Astrocyte of the cerebellum (primary cell): ENCODE results near the gene FSD1.
"Not testable (repeated sequence)": the region's sequence is repeated elsewhere in the genome, so short reads cannot be mapped to it uniquely, and the experiment has no call there.

Source experiments
- DNase-seq: peaks from one replicate; pipeline ENCODE4 v3.0.0-alpha.2; 2011; ENCODE audit warnings: low read depth
- H3K4me3 ChIP-seq: 2 replicates; pipeline ENCODE4 v1.5.1; 2011; ENCODE audit warnings: mild to moderate bottlenecking, low read depth, low read length, moderate library complexity
- in situ Hi-C: cut with HindIII; loops from 2 replicates; pipeline ENCODE4 v1.10.0; 2017; ENCODE audit warnings: low sequenced_read_pairs
- TF ChIP-seq, protein P1 (sequence below): IDR thresholded peaks from 2 replicates; pipeline ENCODE4 v1.5.1; 2012; ENCODE audit warnings: low read length, low read depth, moderate library complexity, mild to moderate bottlenecking; ENCODE audit errors: missing control alignments

The FSD1 gene

GRCh38 chr19:4326837-4327251 is 22.4 kb downstream of the FSD1 start:
- TF ChIP-seq, protein P1, sequence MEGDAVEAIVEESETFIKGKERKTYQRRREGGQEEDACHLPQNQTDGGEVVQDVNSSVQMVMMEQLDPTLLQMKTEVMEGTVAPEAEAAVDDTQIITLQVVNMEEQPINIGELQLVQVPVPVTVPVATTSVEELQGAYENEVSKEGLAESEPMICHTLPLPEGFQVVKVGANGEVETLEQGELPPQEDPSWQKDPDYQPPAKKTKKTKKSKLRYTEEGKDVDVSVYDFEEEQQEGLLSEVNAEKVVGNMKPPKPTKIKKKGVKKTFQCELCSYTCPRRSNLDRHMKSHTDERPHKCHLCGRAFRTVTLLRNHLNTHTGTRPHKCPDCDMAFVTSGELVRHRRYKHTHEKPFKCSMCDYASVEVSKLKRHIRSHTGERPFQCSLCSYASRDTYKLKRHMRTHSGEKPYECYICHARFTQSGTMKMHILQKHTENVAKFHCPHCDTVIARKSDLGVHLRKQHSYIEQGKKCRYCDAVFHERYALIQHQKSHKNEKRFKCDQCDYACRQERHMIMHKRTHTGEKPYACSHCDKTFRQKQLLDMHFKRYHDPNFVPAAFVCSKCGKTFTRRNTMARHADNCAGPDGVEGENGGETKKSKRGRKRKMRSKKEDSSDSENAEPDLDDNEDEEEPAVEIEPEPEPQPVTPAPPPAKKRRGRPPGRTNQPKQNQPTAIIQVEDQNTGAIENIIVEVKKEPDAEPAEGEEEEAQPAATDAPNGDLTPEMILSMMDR, result no peak
- H3K4me3 ChIP-seq, result peak overlapping the region; percentile 7
- DNase-seq, result no peak
- in situ Hi-C loops, result no loop called here

DNA sequence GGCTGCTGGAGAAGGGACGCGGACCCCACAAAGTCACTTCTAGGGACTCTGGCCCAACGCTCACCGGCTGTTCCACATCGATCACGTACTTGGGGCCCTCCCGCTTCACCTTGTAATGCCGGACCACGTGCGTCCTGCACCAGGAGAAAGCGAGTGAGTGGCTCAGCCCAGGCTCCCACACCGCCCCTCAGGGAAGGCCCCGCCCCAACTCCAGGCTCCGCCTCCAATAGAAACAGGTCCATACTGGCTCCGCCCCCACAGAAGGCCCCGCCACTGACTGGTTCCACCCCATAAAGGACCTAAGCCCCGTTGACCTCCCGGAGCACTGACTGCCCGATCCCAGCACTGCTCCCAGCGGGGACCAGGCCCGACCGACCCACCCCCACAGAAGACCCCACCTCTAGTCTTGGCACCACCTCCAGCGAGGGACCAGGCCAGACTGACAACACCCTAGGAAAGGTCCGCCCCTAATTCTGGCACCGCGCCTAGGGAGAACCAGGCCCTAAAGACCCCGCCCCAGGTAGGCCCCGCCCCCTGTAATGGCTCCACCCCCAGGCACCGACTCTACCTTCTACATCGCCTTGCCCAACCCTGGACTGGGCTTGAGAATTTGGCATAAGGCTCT is 23.0 kb downstream of the FSD1 start:
- no peak for DNase-seq
- TF ChIP-seq, protein P1, result no peak
- in situ Hi-C loops, result no loop called here
- H3K4me3 ChIP-seq, result peak overlapping the region; percentile 35

DNA sequence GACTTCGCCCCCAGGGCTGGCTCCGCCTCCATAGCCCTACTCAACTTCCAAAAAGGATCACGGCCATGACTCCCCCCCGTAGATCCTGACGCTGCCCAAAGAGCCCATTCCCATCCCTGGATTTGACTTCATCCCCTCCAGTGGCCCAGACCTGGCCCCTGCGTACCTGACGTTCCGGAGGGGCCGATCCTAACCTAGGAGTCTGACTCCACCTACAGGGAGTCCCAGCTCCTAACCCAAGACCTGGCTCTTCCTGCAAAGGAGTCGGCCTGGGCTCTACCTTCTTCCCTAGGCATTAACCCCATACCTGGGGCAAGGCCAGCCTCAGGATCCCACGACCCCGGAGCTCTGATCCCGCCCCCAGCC is 23.5 kb downstream of the FSD1 start:
- peak overlapping the region; percentile 35 for H3K4me3 ChIP-seq
- DNase-seq, result no peak
- in situ Hi-C loops, result no loop called here
- TF ChIP-seq, protein P1, result no peak

DNA sequence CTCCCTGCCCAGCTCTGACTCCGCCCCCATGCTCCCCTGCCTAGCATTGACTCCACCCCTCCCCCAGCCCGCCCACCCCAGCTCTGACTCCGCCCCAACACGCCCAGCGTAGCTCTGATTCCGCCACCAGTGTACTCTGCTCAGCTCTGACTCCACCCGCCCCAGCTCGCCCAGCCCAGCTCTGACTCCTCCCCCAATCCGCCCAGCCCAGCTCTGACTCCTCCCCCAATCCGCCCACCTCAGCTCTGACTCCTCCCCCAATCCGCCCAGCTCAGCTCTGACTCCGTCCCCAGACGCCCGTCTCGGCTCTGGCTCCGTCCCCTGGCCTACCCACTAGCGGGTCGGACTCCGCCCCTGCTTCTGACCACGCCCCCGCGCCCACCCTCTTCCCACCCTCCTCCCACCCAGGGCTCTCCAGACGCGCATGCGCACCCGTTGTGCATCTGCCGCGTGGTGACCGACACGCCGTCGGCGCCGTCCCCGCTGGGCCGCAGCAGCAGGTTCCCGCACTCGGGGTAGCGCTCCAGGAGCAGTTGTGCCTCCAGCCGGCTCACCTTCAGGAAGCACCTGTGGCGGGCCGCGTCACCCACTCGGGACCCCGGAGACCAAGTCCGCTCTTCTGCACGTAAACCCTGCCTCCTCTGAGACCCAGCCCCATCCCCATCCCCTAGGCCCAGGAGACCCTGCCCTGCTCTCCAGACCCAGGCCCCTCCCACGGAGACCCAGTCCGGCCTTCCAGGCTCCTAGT is 24.0 kb downstream of the FSD1 start:
- DNase-seq, result peak; percentile 86
- in situ Hi-C loops, result no loop called here
- TF ChIP-seq, protein P1, result no peak
- H3K4me3 ChIP-seq, result peak overlapping the region; percentile 51

DNA sequence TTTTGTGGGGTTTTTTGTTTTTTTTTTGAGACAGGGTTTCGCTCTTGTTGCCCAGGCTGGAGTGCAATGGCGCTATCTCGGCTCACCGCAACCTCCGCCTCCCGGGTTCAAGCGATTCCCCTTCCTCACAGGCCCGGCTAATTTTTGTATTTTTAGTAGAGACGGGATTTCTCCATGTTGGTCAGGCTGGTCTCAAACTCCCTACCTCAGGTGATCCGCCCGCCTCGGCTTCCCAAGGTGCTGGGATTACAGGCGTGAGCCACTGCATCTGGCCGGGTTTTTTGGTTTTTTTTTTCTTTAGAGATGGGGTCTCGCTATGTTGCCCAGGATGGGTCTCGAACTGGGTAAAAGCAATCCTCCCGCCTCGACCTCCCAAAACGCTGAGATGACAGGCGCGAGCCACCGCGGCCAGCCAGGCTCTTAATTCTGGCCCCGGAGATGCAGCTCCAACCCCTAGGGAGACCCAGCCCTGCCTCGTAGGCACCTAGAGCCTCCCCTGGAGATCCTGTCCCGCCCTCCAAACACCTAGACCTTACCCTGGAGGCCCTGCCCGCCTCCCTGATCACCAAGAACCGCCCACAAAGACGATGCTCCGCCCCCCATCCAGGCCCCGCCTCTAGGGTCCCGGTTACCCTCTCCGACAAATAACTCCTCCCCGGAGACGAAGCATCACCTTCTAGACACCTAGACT is 24.7 kb downstream of the FSD1 start:
- in situ Hi-C loops, DNase-seq: not testable (repeated sequence)
- H3K4me3 ChIP-seq, result peak overlapping the region; percentile 51

DNA sequence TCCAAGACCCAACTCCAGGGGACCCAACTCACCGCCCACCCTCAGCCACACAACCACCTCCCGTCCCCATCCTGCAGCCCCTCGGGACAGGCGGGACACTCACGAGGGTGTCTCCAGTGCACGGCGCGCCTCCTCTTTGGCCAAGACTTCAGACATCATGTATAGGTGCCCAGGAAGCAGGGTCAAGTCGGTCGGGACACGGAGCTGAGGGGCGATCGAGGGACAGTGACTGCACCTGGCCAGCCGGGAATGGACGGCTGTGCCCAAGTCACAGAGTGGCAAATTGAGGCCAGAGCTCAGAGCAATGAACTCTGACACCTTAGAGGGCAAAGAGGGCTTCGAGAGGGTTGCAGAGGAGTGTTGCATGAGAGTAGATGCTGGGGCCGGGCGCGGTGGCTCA is 25.5 kb downstream of the FSD1 start:
- no peak overlapping the region for H3K4me3 ChIP-seq
- in situ Hi-C loops, result no loop called here
- no peak for DNase-seq
- TF ChIP-seq, protein P1, result no peak

- TF ChIP-seq, protein P1, result no peak
- in situ Hi-C loops, result no loop called here
- DNase-seq, result no peak
- no peak overlapping the region for H3K4me3 ChIP-seq
Observed at GRCh38 chr19:4334929-4335570, 30.7 kb downstream of the FSD1 start.
